DND-41 (cell line): ENCODE measurements around the gene PLEKHG5.
"Not testable (repeated sequence)": the region's sequence is repeated elsewhere in the genome, so short reads cannot be mapped to it uniquely, and the experiment has no call there.

Experiments
- ATAC-seq: fragments of 200-7000 bp; cut with Tn5 transposase; 3 replicates; pipeline ENCODE4 v1.9.1; 2021; ENCODE audit warnings: low read depth; ENCODE audit not compliant: insufficient read depth
- DNase-seq: peaks from one replicate; pipeline ENCODE4 v3.0.0-alpha.2; 2020
- H2AFZ ChIP-seq: 2 replicates; pipeline ENCODE4 v1.6.0; 2012; ENCODE audit warnings: low read depth, low read length
- H3K27ac ChIP-seq: 2 replicates; pipeline ENCODE4 v1.5.1; 2012; ENCODE audit warnings: low read length, inconsistent platforms
- H3K27me3 ChIP-seq: fragments of 200-600 bp; sonication (generic); 2 replicates; pipeline ENCODE4 v1.6.0; 2012; ENCODE audit warnings: low read length, mild to moderate bottlenecking, inconsistent platforms; ENCODE audit not compliant: insufficient read depth, poor library complexity
- H3K36me3 ChIP-seq: 2 replicates; pipeline ENCODE4 v1.5.1; 2012; ENCODE audit warnings: low read length, inconsistent platforms; ENCODE audit not compliant: insufficient read depth
- H3K4me1 ChIP-seq: 2 replicates; pipeline ENCODE4 v1.5.1; 2012; ENCODE audit warnings: mild to moderate bottlenecking, low read length; ENCODE audit not compliant: insufficient read depth
- H3K4me2 ChIP-seq: 2 replicates; pipeline ENCODE4 v1.6.0; 2012; ENCODE audit warnings: mild to moderate bottlenecking, moderate library complexity, low read length, inconsistent platforms; ENCODE audit not compliant: insufficient read depth
- H3K4me3 ChIP-seq, 2 experiments: fragments of 200-600 bp in 1 of 2; shearing (Covaris generic) in 1 of 2; 2 replicates each; pipeline ENCODE4 v1.5.1; 2012 to 2016; ENCODE audit warnings: inconsistent platforms in 2 of 2, low read length in 2 of 2, mild to moderate bottlenecking in 2 of 2, low read depth in 1 of 2, moderate library complexity in 1 of 2
- H3K79me2 ChIP-seq: 2 replicates; pipeline ENCODE4 v1.6.0; 2012; ENCODE audit warnings: low read length, inconsistent platforms; ENCODE audit not compliant: insufficient read depth
- H3K9ac ChIP-seq: 2 replicates; pipeline ENCODE4 v1.6.0; 2012; ENCODE audit warnings: low read depth, mild to moderate bottlenecking, inconsistent platforms, low read length, moderate library complexity
- H3K9me3 ChIP-seq: 2 replicates; pipeline ENCODE4 v1.5.1; 2012; ENCODE audit warnings: low read length, moderate library complexity, mild to moderate bottlenecking, inconsistent platforms; ENCODE audit not compliant: insufficient read depth, severe bottlenecking
- H4K20me1 ChIP-seq: 2 replicates; pipeline ENCODE4 v1.6.0; 2012; ENCODE audit warnings: low read length; ENCODE audit not compliant: insufficient read depth
- EZH2 ChIP-seq: IDR thresholded peaks from 3 replicates; pipeline ENCODE4 v1.6.1; 2012; ENCODE audit warnings: borderline replicate concordance, low read depth, mild to moderate bottlenecking, moderate library complexity, low read length, inconsistent platforms; ENCODE audit not compliant: severe bottlenecking
- TF ChIP-seq, protein P1 (sequence below): IDR thresholded peaks from 2 replicates; pipeline ENCODE4 v1.5.1; 2012; ENCODE audit warnings: borderline replicate concordance, low read length, moderate library complexity, mild to moderate bottlenecking; ENCODE audit not compliant: poor library complexity, severe bottlenecking; ENCODE audit errors: extremely low read depth

Gene PLEKHG5

DNA sequence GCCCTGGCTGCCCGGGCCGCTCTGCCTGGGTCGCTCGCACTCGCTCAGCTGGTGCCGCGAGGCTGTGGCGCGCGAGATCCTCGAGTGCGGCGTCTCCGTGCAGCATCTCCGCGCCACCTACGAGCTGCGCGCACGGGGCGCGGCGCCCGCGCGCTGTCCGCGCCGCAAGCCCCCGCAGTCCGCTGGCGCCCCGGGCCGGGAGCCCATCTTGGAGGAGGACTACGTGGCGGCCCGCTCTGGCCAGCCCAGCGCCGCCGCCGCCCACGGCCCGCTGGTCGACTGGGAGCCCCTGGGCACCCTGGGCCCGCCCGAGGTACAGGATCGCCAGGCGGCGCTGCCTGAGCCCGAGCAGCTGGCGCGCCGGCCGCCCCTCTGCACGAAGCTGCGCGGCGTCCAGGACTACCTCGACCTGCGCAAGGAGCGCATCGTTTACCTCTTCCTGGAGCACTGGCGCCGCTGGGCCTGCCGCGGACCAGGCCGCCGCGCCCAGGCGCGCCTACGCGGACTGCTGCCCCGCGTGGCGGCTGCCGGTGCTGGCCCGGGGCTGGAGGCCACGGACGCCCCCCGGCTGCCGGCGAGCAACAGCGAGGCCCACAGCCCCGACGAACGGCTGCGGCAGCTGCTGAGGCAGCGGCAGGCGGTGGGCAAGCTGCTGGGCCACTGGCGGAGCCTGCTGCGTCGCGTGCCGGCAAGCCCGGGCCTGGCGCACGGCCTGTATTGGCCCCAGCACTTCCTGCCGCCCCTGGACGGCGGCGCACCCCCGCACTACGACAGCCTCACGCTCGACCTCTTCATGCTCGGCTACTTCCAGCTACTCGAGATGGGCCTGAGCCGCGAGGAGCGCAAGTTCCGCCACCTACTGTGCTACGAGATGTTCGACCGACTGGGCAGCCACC, 36.4 kb downstream of the PLEKHG5 start:
- Histone ChIP-seq H3K36me3 (no peaks in the 10 kb centered on the region), H3K79me2 (no peaks in the 10 kb centered on the region), H3K27me3 (no peaks in the 10 kb centered on the region), H3K9ac (no peak overlapping the region), H4K20me1 (no peaks in the 10 kb centered on the region), H3K27ac (no peak overlapping the region), H2AFZ (no peak overlapping the region), H3K4me1 (peaks cover 7% of the 10 kb centered on the region), H3K4me2 (no peak overlapping the region), H3K4me3 (no peak overlapping the region), H3K9me3 (no peaks in the 10 kb centered on the region)
- TF ChIP-seq, protein P1, sequence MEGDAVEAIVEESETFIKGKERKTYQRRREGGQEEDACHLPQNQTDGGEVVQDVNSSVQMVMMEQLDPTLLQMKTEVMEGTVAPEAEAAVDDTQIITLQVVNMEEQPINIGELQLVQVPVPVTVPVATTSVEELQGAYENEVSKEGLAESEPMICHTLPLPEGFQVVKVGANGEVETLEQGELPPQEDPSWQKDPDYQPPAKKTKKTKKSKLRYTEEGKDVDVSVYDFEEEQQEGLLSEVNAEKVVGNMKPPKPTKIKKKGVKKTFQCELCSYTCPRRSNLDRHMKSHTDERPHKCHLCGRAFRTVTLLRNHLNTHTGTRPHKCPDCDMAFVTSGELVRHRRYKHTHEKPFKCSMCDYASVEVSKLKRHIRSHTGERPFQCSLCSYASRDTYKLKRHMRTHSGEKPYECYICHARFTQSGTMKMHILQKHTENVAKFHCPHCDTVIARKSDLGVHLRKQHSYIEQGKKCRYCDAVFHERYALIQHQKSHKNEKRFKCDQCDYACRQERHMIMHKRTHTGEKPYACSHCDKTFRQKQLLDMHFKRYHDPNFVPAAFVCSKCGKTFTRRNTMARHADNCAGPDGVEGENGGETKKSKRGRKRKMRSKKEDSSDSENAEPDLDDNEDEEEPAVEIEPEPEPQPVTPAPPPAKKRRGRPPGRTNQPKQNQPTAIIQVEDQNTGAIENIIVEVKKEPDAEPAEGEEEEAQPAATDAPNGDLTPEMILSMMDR, result no peak
- TF ChIP-seq EZH2, result no peak
- ATAC-seq (no peak), DNase-seq (no peak)

DNA sequence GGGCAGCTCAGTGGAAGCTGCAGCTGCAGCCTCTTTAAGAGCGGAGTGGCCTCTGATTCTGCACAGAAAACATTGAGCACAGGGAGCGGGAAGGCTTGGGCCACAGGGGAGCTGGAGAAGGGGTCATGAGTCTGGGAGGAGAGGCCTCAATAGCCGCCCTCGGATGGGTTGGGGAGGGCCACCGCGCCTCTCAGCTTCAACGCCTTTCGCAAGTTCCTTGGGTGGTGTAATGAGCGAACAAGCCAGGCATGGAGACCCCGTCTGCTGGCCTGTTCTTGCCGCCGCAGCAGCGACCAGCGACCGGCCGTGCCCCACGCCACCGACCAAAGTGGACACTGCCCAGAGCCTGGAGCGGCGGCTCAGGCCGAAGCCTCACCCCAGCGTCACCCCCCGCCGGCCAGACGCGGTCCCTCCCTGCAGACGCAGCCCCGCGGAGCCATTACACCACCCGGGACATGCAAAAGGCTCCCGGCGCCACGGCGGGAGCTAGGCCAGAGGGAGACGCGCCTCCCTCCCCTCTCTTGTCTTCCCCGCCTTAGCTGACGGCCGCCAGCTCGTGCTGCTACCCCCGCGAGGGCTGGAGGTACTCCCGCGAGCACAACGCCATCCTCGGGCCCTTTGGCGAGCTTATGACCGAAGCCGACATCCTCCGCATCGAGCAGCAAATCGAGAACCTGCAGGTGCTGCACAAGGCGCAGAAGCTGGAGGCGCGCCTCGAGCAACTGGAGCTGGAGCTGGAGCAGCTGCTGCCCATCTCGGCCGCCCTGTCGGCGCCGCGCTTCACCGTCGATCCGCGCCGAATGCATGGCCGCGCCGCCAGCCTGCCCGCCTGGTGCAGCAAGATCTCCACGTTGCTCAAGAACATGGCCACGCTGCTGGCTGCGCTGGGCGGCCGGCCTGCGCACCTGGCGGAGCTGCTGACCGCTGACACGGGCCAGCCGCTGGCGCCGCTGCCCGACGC, 37.3 kb downstream of the PLEKHG5 start:
- H3K9me3 ChIP-seq, DNase-seq, H3K27me3 ChIP-seq, H3K79me2 ChIP-seq, H3K4me1 ChIP-seq, H2AFZ ChIP-seq, H4K20me1 ChIP-seq, H3K9ac ChIP-seq, H3K36me3 ChIP-seq, H3K4me3 ChIP-seq, ATAC-seq, H3K27ac ChIP-seq, H3K4me2 ChIP-seq: not testable (repeated sequence)

DNA sequence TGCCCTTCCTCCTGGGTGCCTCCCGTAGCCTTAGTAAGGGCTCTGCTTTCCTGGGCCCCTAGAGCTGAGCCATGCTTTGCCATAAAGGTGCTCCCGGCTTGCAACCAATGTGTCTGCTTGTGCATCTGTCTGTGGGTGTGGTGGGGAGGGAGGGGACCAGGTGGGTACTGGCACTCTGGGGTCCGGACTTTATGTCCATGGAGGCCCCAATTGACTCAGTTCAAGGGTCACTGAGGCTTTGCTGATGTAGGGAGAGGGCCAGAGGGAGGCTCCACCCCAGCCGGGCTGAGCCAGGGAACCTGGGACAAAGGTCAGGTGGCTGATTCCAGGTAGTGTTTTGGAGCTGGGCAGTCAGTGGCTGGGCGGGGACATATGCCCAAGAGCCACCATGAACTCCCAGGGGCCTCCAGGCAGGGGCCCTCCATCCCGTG, 40.5 kb downstream of the PLEKHG5 start:
- no peaks in the 10 kb centered on the region for H4K20me1 ChIP-seq
- ATAC-seq, result no peak
- peaks cover 7% of the 10 kb centered on the region for H3K27me3 ChIP-seq

DNA sequence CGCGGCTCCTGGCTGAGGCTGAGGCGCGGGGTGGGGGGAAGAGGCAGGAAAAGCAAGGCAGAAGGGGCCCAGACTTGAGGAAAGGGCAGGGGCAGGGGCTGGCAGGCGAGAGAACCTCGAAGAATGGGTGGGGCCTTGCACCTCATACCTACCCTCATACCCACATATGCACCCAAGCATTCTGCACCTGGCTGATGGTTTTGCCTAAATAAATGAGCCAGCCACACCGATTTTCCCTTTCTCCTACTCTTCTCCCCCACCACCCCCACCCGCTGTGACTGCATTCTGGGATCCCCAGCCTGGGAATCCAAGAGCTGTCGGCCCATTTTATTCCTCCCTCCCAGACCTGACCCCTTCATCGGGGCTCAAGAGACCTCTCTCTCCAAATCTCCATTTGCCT, 41.0 kb downstream of the PLEKHG5 start:
- not testable (repeated sequence) for H4K20me1 ChIP-seq

More for the DNA sequence above, 40.5 kb downstream of the PLEKHG5 start:
- H3K27ac ChIP-seq, result no peak overlapping the region
- no peaks in the 10 kb centered on the region for H3K79me2 ChIP-seq
- H2AFZ ChIP-seq, result no peak overlapping the region
- H3K4me2 ChIP-seq, result no peak overlapping the region
- H3K9me3 ChIP-seq, result no peaks in the 10 kb centered on the region
- DNase-seq, result no peak
- H3K4me3 ChIP-seq, result no peak overlapping the region
- TF ChIP-seq EZH2, result no peak
- TF ChIP-seq, protein P1, result no peak
- no peak overlapping the region for H3K9ac ChIP-seq
- no peaks in the 10 kb centered on the region for H3K4me1 ChIP-seq
- no peaks in the 10 kb centered on the region for H3K36me3 ChIP-seq

More for the DNA sequence above, 41.0 kb downstream of the PLEKHG5 start:
- H3K27ac ChIP-seq, H3K36me3 ChIP-seq, H3K27me3 ChIP-seq, H3K4me2 ChIP-seq, H3K4me3 ChIP-seq, H3K9me3 ChIP-seq, DNase-seq, ATAC-seq, H3K9ac ChIP-seq, H2AFZ ChIP-seq, H3K79me2 ChIP-seq, H3K4me1 ChIP-seq: not testable (repeated sequence)
